ENCODE results near the gene CCL22. TPM values are rescaled to one million over a fixed set of nuclear protein-coding genes. Genes with fewer than 3 reads are reported as not detected.
"Not testable (repeated sequence)": the region's sequence is repeated elsewhere in the genome, so short reads cannot be mapped to it uniquely, and the experiment has no call there.

The CCL22 gene
- total RNA-seq, 4 donors from 2014 or later: 0.09 to 1.6 (median 0.38) TPM

DNA sequence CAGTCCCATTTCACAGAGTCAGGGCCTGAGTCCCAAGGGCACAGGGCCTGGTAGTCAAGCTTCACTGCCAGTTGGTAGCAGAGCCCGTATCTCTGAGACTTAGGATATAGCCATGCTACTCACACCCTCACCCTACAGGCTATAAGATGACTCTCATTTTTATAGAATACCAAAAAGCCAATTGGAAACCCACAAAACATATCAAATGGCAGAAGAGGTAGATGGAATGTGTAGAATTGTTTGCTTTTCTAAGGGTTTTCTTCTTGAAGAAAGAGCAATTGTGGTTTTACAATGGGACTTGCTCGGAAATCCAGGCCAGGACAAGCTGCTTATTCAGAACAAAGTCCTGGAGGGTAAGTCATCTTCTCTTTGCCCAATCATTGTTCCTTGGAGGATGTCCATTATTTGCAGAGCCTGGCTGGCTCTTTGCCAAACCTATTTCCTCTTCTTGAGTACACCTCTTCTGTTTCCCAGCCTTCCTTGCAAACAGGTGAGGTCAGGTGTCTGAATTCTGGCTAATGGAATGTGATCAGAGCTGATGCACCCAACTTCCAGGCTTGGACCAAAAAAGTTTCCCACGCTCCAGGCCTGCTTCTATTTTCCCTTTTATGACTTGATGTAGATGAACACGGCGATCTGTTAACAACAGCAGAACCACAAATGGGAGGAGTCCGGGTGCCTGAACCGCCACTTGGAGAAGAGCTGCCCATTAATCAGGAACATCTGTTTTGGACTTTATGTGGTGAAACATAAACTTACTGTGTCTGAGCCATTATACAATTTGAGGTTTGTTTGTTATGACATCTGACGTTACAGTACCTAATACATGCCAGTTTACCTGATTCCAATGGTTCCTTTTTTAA is 16.9 kb upstream of the CCL22 start:
- Histone ChIP-seq H3K4me1 (peaks cover 0 to 25% (median 14%) of the 10 kb centered on the region in 3 donors), H3K36me3 (no peaks in the 10 kb centered on the region), H3K27me3 (no peaks in the 10 kb centered on the region), H3K27ac (peak overlapping the region in 2 of 4 donors; percentile 41 to 54), H3K4me3 (no peak overlapping the region), H3K9me3 (peaks cover 0 to 7% (median 0%) of the 10 kb centered on the region in 3 donors)
- no peak for DNase-seq
- WGBS, 2 donors: 30 to 37% methylated on average over 8 of the region's 8 CpGs
- intact Hi-C loops (cut with DNase I): no loop called here
- TF ChIP-seq POLR2A (IDR thresholded peaks at IDR 0.05): no peak
- TF ChIP-seq, protein P1, sequence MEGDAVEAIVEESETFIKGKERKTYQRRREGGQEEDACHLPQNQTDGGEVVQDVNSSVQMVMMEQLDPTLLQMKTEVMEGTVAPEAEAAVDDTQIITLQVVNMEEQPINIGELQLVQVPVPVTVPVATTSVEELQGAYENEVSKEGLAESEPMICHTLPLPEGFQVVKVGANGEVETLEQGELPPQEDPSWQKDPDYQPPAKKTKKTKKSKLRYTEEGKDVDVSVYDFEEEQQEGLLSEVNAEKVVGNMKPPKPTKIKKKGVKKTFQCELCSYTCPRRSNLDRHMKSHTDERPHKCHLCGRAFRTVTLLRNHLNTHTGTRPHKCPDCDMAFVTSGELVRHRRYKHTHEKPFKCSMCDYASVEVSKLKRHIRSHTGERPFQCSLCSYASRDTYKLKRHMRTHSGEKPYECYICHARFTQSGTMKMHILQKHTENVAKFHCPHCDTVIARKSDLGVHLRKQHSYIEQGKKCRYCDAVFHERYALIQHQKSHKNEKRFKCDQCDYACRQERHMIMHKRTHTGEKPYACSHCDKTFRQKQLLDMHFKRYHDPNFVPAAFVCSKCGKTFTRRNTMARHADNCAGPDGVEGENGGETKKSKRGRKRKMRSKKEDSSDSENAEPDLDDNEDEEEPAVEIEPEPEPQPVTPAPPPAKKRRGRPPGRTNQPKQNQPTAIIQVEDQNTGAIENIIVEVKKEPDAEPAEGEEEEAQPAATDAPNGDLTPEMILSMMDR (IDR thresholded peaks at IDR 0.05): no peak

DNA sequence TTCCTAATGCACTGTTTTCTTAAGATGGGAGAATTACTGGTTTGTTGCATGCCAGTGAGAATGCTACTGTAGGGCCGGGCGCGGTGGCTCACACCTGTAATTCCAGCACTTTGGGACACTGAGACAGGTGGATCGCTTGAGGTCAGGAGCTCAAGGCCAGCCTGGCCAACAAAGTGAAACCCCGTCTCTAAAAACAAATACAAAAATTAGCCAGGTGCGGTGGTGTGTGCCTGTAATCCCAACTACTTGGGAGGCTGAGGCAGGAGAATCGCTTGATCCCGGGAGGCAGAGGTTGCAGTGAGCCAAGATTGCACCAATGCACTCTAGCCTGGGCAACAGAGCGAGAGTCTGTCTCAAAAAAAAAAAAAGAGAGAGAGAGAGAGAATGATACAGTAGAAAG is 16.0 kb upstream of the CCL22 start:
- H3K9me3 ChIP-seq; DNase-seq; intact Hi-C loops (cut with DNase I); H3K4me3 ChIP-seq; H3K27me3 ChIP-seq; H3K27ac ChIP-seq; H3K36me3 ChIP-seq: not testable (repeated sequence)
- peaks cover 0 to 25% (median 14%) of the 10 kb centered on the region in 3 donors for H3K4me1 ChIP-seq
- WGBS, 2 donors: 90 to 95% methylated on average over 9 of the region's 9 CpGs

DNA sequence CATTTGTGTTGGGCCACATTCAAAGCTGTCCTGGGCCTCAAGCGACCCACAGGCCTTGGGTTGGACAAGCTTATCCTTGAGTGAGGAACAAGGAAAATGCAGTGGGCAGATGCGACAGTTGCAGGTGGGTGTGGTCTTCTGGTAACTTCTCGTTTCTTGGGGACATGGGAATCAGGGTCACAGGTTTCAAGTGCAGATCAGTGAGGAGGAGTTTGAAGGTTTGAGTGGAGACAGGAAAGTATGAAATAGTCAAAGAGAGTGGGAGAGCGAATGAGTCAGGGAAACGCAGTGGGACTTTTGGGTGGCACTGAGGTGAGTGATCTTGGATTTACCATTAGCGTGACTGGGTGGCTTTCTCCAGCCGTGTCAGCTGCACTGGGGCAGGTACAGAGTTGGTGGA is 15.4 kb upstream of the CCL22 start:
- intact Hi-C loops (cut with DNase I): no loop called here
- 82 to 87% methylated on average over 7 of the region's 7 CpGs for WGBS, 2 donors
- H3K9me3 ChIP-seq: no peaks in the 10 kb centered on the region
- peaks cover 0 to 25% (median 14%) of the 10 kb centered on the region in 3 donors for H3K4me1 ChIP-seq
- no peaks in the 10 kb centered on the region for H3K36me3 ChIP-seq
- no peak for DNase-seq
- TF ChIP-seq, protein P1 (IDR thresholded peaks at IDR 0.05): no peak
- TF ChIP-seq POLR2A (IDR thresholded peaks at IDR 0.05): no peak
- H3K27me3 ChIP-seq: no peaks in the 10 kb centered on the region
- H3K27ac ChIP-seq: no peak overlapping the region
- H3K4me3 ChIP-seq: no peak overlapping the region

DNA sequence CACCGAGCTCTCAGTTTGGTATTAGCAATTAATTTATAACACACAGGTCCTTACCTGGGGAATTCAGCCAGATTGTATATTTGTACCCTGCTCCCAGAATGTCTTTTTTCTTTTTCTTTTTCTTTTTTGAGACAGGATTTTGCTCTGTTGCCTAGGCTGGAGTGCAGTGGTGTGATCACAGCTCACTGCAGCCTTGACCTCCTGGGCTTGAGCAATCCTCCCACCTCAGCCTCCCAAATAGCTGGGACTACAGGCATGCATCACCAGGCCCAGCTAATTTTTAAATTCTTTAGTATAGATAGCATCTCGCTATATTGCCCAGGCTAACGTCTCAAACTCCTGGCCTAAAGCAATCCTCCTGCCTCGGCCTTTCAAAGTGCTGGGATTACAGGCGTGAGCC is 14.5 kb upstream of the CCL22 start:
- H3K36me3 ChIP-seq; H3K4me3 ChIP-seq; H3K27me3 ChIP-seq; intact Hi-C loops (cut with DNase I); H3K9me3 ChIP-seq; DNase-seq; H3K27ac ChIP-seq: not testable (repeated sequence)
- H3K4me1 ChIP-seq: peaks cover 0 to 24% (median 14%) of the 10 kb centered on the region in 3 donors
- 95 to 98% methylated on average over 5 of the region's 5 CpGs for WGBS, 2 donors

DNA sequence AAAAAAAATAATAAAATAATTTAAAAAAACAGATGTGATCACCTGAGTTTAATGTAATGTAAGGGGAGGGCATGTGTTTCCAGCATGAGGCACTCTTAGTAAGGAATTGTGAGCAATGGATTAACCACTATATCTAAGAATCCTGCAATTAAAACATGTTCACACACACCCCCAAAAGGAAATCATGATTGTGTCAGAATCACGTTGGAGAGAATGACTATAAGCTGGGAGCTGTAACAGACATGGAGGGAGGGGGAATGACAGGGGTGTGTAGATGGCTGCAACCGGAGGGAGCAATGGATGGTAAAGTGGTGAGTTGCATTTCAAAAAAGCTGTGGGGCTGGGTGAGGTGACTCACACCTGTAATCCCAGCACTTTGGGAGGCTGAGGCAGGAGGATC is 13.6 kb upstream of the CCL22 start:
- peaks cover 0 to 8% (median 0%) of the 10 kb centered on the region in 4 donors for H3K27me3 ChIP-seq
- TF ChIP-seq POLR2A (IDR thresholded peaks at IDR 0.05): no peak
- TF ChIP-seq, protein P1 (IDR thresholded peaks at IDR 0.05): no peak
- no peak for DNase-seq
- H3K9me3 ChIP-seq: no peaks in the 10 kb centered on the region
- no peaks in the 10 kb centered on the region for H3K36me3 ChIP-seq
- H3K4me1 ChIP-seq: peaks cover 0 to 18% (median 14%) of the 10 kb centered on the region in 3 donors
- 32% methylated on average over 2 of the region's 2 CpGs for WGBS, 2 donors
- H3K27ac ChIP-seq: no peak overlapping the region
- H3K4me3 ChIP-seq: no peak overlapping the region
- intact Hi-C loops (cut with DNase I): no loop called here

DNA sequence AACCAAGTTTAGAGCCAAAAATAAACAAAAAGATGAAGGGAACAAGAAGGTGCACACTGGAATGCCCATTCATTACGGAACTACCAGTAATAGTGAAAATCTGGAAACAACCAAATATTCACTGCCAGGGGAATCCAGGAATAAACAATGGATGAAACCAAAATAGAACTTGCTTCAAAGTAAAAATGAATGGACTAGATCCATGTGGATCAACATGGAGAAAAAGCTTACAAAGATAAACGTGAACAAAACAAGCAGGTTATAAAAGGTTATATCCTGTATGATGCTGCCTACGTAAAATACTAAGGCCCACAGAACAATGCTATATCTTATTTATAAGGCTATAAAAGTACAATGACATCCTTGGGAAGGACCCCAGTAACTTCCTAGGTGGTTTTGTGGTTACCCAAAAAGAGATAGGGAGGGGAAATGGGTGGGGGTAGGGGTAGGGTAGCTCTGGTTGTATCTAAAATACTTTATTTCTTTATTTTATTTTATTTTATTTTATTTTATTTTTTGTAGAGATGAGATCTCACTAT is 12.8 kb upstream of the CCL22 start:
- no peak for TF ChIP-seq POLR2A (IDR thresholded peaks at IDR 0.05)
- TF ChIP-seq, protein P1 (IDR thresholded peaks at IDR 0.05): no peak
- peaks cover 0 to 8% (median 0%) of the 10 kb centered on the region in 4 donors for H3K27me3 ChIP-seq
- no peak overlapping the region for H3K4me3 ChIP-seq
- intact Hi-C loops (cut with DNase I): no loop called here
- peaks cover 0 to 17% (median 12%) of the 10 kb centered on the region in 3 donors for H3K4me1 ChIP-seq
- no peaks in the 10 kb centered on the region for H3K36me3 ChIP-seq
- no peak for DNase-seq
- 33 to 47% methylated on average over 3 of the region's 3 CpGs for WGBS, 2 donors
- H3K27ac ChIP-seq: no peak overlapping the region
- H3K9me3 ChIP-seq: no peaks in the 10 kb centered on the region
